HUES48 (cell line): ENCODE results near the gene CCND1.
A peak's percentile ranks its signal among the peaks of the same experiment; 100 is the strongest.

Source experiments
- H3K27ac ChIP-seq: one replicate; pipeline ENCODE4 v1.7.0; 2013; ENCODE audit warnings: low read depth, low read length, inconsistent platforms
- H3K27me3 ChIP-seq: 2 replicates; pipeline ENCODE4 v1.6.1; 2013; ENCODE audit warnings: mild to moderate bottlenecking, low read length; ENCODE audit not compliant: control insufficient read depth, insufficient read depth
- H3K36me3 ChIP-seq: 2 replicates; pipeline ENCODE4 v1.6.1; 2013; ENCODE audit warnings: low read length; ENCODE audit not compliant: control insufficient read depth, insufficient read depth
- H3K4me1 ChIP-seq: 2 replicates; pipeline ENCODE4 v1.6.1; 2013; ENCODE audit warnings: mild to moderate bottlenecking, low read length; ENCODE audit not compliant: control insufficient read depth, insufficient read depth
- H3K4me3 ChIP-seq: 2 replicates; pipeline ENCODE4 v1.5.1; 2013; ENCODE audit warnings: mild to moderate bottlenecking, low read depth, low read length
- H3K9ac ChIP-seq: 2 replicates; pipeline ENCODE4 v1.6.1; 2013; ENCODE audit warnings: mild to moderate bottlenecking, low read depth, low read length, moderate library complexity
- H3K9me3 ChIP-seq: 2 replicates; pipeline ENCODE4 v1.6.1; 2013; ENCODE audit warnings: low read length; ENCODE audit not compliant: control insufficient read depth, insufficient read depth

CCND1 gene

GRCh38 chr11:69656536-69657455 lies 15.8 kb downstream of the CCND1 start:
- Histone ChIP-seq H3K36me3 (peaks cover 27% of the 10 kb centered on the region), H3K9me3 (no peaks in the 10 kb centered on the region), H3K27me3 (no peaks in the 10 kb centered on the region), H3K4me3 (no peak overlapping the region), H3K27ac (no peak overlapping the region), H3K4me1 (peaks cover 15% of the 10 kb centered on the region), H3K9ac (no peak overlapping the region)

DNA sequence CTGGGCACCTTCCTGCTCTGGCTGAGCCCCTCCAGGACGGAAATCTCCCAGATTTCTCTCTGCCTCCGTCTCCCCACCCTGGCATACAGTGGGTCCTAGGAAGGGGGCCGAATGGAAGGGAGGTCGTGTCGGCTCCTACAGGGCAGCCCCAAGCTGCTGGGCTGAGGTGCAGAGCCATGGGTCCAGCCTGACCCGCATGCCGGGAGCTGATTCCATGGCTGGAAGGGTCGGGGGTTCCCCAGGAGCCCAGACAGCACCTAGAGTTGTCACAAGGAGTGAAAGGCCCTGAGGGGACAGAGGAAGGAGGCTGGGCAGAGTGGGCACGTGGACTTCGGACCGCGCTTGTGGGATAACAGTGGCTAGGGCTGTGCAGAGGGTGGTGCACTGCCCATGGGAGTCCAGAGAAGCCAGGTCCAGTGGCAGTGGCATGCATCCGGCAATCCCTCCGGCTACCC lies 16.5 kb downstream of the CCND1 start:
- Histone ChIP-seq H3K9ac (no peak overlapping the region), H3K9me3 (no peaks in the 10 kb centered on the region), H3K4me1 (peaks cover 15% of the 10 kb centered on the region), H3K27me3 (no peaks in the 10 kb centered on the region), H3K36me3 (peaks cover 20% of the 10 kb centered on the region), H3K27ac (peak overlapping the region; percentile 83), H3K4me3 (no peak overlapping the region)

DNA sequence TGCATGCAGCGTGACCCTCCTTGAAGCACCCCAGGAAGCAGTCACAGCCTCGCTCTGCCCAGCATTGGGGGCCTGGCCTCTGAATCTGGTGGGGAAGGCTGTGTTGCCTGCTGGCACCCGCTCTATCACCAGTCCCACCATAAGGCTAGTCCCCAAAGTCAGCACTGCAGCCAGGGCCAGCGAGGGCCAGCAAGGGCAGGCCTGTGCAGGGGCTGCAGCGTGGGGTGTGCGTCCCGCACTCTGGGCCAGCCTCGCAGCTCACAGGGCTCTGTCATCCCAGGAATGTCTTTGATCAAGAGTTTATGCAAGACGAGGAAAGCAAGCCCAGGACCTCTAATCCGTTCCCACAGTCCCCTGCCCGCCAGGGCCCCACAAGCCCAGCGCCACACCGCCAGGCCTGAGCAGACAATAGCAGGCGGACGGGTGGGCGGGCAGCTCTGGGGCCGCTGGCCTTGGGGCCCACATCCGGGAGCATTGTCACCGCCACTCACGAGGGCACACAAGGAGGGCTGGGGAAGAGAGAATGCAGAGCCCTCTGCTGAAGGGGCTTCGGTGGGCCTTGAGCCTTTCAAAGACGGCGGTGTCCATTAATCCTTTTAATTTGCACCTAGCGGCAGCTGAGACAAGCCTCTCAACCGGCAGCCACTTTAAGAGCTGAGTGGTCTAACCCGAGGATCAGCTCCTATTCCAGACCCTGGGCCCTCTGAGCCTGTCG lies 17.1 kb downstream of the CCND1 start:
- peaks cover 15% of the 10 kb centered on the region for H3K4me1 ChIP-seq
- peak overlapping the region; percentile 83 for H3K27ac ChIP-seq
- no peak overlapping the region for H3K9ac ChIP-seq

DNA sequence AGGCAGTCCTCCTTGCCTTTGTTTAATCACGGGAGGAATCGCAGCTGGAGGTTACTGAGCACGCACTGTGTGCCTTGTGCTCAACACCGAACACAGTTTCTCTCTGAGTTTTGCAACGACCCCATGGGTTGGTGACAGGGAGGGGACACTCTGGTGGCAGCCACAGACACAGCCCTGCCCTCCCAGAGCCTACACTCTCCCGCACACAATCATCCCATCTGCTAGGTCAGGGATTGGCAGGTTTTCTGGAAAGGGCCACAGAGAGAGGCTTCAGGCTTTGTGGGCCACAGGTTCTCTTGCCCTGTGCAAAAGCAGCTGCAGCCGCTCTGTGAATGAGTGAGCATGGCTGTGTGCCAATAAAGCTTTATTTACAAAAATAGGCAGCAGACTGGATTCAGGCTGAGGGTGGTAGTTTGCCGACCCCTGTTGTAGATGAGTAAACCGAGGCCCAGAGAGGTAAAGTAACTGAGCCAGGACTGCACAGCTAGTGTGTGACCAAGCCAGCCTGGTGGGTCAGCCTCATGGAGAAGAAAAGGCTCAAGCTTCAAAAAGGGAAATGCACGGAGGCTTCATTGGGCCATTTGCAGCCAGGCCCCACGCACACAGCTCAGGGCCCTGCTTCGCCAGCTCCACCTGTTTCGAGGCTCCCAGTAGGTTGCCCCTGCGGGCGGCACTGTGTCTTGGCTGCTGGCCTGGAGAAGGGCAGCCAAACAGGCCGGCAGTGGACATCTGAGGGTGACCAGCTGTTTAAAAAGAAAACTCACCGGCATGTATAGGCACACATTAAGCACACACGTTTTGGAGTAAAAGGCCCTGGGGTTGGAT lies 17.9 kb downstream of the CCND1 start:
- peaks cover 15% of the 10 kb centered on the region for H3K4me1 ChIP-seq
- no peaks in the 10 kb centered on the region for H3K9me3 ChIP-seq
- H3K4me3 ChIP-seq, result no peak overlapping the region
- H3K27ac ChIP-seq, result peak overlapping the region; percentile 83
- no peak overlapping the region for H3K9ac ChIP-seq
- H3K27me3 ChIP-seq, result no peaks in the 10 kb centered on the region
- peaks cover 7% of the 10 kb centered on the region for H3K36me3 ChIP-seq

More for the DNA sequence above, 17.1 kb downstream of the CCND1 start:
- peaks cover 14% of the 10 kb centered on the region for H3K36me3 ChIP-seq
- H3K9me3 ChIP-seq, result no peaks in the 10 kb centered on the region
- H3K27me3 ChIP-seq, result no peaks in the 10 kb centered on the region
- H3K4me3 ChIP-seq, result no peak overlapping the region

DNA sequence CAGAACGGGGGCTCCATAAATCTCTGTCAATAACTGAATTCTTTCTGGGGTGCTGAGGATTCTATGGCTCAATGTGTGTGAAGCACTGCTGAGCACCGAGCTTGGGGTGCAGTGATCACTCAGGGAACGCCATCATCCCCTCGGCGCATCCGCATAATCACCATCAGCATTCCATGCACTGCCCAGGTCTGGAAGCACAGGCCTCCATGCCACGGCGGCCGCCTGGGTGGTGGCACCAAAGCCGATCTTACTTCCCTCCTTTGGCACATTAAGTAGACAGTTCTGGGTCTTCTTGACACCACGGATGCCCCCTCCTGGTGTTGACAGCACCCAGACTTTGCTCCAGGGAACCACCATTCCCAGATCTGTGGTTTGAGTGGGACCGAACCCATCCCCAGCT lies 18.6 kb downstream of the CCND1 start:
- Histone ChIP-seq H3K36me3 (peaks cover 7% of the 10 kb centered on the region), H3K9me3 (no peaks in the 10 kb centered on the region), H3K9ac (no peak overlapping the region), H3K27ac (no peak overlapping the region), H3K27me3 (no peaks in the 10 kb centered on the region), H3K4me3 (no peak overlapping the region), H3K4me1 (peaks cover 15% of the 10 kb centered on the region)

DNA sequence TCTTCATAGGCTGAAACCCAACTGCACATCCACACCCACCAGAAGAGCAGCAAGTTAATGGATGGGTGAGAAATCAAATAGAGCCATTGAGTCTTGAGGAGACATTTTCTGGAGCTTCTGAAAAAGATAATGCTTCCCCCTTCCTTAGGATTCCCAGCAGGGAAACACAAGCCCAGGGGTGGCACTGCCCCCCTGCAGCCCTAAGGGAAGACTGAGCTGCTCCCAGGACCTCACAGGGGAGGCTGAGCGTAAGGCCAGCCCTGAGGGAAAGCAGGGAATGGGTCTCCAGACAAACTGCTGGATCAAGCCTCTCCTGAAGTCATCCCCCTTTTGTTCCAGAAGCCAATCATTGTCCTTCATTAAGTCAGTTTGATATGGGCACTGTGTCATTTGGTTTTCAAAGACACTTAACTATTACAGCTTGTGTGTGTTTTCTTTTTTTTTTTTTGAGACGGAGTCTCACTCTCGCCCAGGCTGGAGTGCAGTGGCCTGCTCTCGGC lies 19.1 kb downstream of the CCND1 start:
- Histone ChIP-seq H3K4me1 (peaks cover 15% of the 10 kb centered on the region), H3K9ac (no peak overlapping the region)

DNA sequence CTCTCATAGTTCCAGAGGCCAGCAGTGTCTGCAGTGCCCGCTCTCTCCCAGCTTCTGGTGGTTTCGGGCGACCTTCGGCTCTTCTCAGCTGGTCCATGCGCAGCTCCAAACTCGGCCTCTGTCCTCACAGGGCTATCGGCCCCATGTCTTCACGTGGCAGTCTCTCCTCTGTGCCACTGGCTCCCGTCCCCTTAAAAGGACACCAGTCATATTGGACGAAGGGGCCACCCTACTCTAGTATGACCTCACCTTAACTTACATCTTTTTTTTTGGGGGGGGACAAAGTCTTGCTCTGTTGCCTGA lies 20.4 kb downstream of the CCND1 start:
- Histone ChIP-seq H3K4me1 (peaks cover 15% of the 10 kb centered on the region), H3K4me3 (no peak overlapping the region), H3K27ac (no peak overlapping the region), H3K27me3 (no peaks in the 10 kb centered on the region), H3K9ac (no peak overlapping the region), H3K36me3 (peaks cover 18% of the 10 kb centered on the region), H3K9me3 (no peaks in the 10 kb centered on the region)

More for the DNA sequence above, 19.1 kb downstream of the CCND1 start:
- Histone ChIP-seq H3K9me3 (no peaks in the 10 kb centered on the region), H3K27ac (no peak overlapping the region), H3K4me3 (no peak overlapping the region), H3K27me3 (no peaks in the 10 kb centered on the region), H3K36me3 (peaks cover 12% of the 10 kb centered on the region)

DNA sequence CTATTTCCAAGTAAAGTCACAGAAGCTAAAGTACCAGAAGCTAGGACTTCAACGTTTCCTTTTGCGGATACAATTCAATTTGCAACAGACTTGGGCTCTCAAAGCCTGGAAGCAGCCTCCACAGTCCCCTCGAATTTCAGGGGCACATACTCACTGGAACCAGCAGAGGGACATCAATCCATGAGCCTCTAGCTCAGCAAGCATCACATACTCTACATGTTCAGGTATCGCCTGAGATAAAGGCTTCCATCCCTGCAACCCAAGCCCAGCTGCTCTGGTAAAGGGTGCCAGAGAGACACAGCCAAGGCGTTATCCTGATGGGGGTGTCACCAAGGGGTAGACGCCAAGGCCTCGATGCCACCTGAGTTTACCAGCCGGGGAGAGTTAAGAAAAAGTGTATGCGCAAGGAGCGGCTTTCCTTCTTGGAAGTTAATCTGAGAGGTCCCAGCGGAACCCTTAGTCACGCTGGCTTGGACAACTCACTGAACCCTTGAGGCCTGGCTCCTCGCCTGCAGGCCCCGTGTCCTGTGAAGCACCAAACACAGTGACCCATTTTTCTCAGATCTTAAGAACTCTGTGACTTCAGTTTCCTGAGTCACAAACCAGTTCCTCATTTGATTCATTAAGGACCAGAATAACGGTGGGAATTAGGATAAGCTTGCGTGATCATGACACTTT lies 21.2 kb downstream of the CCND1 start:
- Histone ChIP-seq H3K4me3 (no peak overlapping the region), H3K9me3 (no peaks in the 10 kb centered on the region), H3K27me3 (no peaks in the 10 kb centered on the region), H3K27ac (no peak overlapping the region), H3K9ac (no peak overlapping the region), H3K36me3 (peaks cover 21% of the 10 kb centered on the region), H3K4me1 (peaks cover 15% of the 10 kb centered on the region)

DNA sequence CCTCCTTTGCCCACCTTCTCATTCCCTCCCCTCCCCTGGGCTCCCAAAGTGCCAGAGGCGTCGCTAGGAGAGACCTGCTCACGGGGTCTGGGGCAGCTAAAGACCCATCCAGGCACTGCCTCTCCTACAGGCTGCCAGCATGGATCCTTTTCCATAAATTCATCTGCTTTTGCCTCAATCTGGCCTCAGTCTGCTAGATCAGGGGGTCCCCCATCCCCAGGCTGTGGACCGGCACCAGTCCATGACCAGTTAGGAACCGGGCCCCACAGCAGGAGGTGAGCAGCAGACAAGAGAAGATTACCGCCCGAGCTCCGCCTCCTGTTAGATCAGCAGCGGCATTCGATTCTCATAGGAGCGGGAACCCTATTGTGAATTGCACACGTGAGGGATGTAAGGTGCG lies 21.9 kb downstream of the CCND1 start:
- Histone ChIP-seq H3K9ac (no peak overlapping the region), H3K36me3 (peaks cover 28% of the 10 kb centered on the region), H3K27me3 (no peaks in the 10 kb centered on the region), H3K9me3 (no peaks in the 10 kb centered on the region), H3K27ac (no peak overlapping the region), H3K4me3 (no peak overlapping the region), H3K4me1 (peaks cover 10% of the 10 kb centered on the region)

GRCh38 chr11:69663326-69663725 lies 22.4 kb downstream of the CCND1 start:
- no peaks in the 10 kb centered on the region for H3K27me3 ChIP-seq
- H3K9ac ChIP-seq, result no peak overlapping the region
- H3K9me3 ChIP-seq, result no peaks in the 10 kb centered on the region
- H3K36me3 ChIP-seq, result peaks cover 28% of the 10 kb centered on the region
- H3K4me3 ChIP-seq, result no peak overlapping the region
- H3K27ac ChIP-seq, result no peak overlapping the region
- peaks cover 5% of the 10 kb centered on the region for H3K4me1 ChIP-seq
